ENCODE measurements around the gene AHRR.

Gene AHRR

DNA sequence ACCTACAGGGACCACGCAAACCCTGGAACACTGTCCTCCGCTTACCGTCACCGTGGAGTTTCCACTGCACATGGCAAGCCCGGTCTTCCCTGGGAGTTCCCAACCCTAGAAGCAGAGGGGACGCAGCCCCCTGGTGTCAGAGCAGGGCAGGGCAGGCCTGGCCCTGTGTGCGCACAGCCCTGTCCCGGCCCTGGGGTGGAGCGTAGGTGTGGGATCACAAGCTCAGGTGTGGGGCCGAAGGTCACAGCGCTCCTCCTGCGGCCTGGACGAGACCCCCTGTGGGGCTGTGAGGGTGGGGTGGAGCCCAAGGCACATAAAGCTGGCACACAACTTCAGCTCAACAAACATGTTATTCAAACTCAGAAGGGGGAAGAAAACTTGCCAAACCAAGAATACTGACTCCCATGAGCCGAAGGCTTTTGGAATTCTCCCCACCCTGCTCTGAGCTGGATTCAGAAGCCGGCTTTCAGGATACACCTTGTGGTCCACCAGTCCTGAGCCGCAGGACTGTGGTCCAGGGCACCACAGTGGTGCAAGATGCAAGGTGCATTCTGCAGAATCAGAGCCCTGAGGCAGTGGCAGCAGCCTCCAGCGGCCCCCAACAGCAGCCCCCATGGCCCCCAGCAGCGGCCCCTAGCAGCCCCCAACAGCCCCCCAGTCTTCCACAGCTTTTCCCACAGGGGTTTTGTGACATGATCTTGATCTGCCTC, 109.6 kb downstream of the AHRR start:
- no peak overlapping the region for H3K27ac Mint-ChIP-seq (ENCODE audit: low read depth)

DNA sequence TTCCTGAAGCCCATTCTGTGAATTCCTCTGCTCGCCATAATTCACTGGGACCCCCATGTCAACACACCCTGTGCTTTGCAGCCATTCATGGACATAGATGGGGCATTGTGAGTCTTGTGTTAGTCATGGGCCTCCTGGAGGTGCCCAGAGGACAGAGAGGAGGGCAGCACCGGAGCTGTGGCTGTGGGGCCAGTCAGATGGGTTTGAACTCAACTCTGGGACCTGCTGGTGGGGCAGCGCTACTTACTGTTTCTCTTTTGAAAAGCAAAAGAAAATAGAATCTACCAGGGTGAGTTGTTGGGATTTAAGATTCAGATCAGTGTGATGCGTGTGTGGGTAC, 110.2 kb downstream of the AHRR start:
- Mint-ChIP-seq H3K4me3 (no peak overlapping the region), H3K27ac (ENCODE audit: low read depth) (no peak overlapping the region), H3K4me1 (no peaks in the 10 kb centered on the region), H3K36me3 (ENCODE audit: insufficient read depth) (no peaks in the 10 kb centered on the region), H3K27me3 (peaks cover 51% of the 10 kb centered on the region), H3K9me3 (no peaks in the 10 kb centered on the region)
- ATAC-seq (replicated peaks; ENCODE audit: extremely low read depth, poor library complexity, severe bottlenecking) (no peak), DNase-seq (ENCODE audit: low spot score in 2 of 2) (no peak)

More for the DNA sequence above, 109.6 kb downstream of the AHRR start:
- ATAC-seq (replicated peaks; ENCODE audit: extremely low read depth, poor library complexity, severe bottlenecking) (no peak), DNase-seq (ENCODE audit: low spot score in 2 of 2) (no peak)
- H3K36me3 Mint-ChIP-seq (ENCODE audit: insufficient read depth), result no peaks in the 10 kb centered on the region
- peaks cover 45% of the 10 kb centered on the region for H3K27me3 Mint-ChIP-seq
- H3K4me3 Mint-ChIP-seq, result no peak overlapping the region
- no peaks in the 10 kb centered on the region for H3K4me1 Mint-ChIP-seq
- H3K9me3 Mint-ChIP-seq, result no peaks in the 10 kb centered on the region

DNA sequence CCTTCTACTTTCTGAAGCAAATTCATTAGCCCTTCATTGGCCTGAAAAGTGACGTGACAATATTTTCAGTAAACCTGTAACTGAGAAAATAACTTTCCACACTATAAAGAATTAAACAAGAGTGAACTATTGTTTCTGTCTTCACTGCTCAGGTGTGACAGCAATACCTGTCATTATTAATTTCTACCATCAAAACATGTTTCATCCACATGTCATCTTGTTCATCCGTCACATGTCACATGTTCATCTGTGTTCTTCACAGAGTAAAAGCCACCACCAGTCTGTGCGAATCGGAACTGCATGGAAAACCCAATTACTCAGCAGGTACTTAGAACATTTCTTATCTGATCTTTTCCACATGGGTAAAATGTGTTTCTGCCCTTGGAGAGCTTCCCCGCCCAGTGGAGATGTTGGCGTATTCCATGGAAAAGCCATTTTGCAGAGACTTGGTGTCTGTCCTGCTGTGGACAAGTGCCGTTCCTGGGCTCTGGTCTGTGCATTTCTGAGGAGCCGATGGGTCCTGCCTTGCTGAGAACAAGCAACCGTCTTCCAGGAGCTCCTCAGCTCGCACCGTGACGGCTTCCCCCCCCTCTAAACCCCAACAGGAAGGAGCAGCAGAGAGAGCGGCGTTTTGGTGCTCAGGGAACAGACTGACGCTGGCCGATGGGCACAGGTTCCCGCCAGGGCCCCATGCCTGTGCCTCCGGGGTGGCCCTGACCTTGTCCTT, 110.8 kb downstream of the AHRR start:
- ATAC-seq (replicated peaks; ENCODE audit: extremely low read depth, poor library complexity, severe bottlenecking) (no peak), DNase-seq (ENCODE audit: low spot score in 2 of 2) (no peak)
- no peaks in the 10 kb centered on the region for H3K36me3 Mint-ChIP-seq (ENCODE audit: insufficient read depth)

DNA sequence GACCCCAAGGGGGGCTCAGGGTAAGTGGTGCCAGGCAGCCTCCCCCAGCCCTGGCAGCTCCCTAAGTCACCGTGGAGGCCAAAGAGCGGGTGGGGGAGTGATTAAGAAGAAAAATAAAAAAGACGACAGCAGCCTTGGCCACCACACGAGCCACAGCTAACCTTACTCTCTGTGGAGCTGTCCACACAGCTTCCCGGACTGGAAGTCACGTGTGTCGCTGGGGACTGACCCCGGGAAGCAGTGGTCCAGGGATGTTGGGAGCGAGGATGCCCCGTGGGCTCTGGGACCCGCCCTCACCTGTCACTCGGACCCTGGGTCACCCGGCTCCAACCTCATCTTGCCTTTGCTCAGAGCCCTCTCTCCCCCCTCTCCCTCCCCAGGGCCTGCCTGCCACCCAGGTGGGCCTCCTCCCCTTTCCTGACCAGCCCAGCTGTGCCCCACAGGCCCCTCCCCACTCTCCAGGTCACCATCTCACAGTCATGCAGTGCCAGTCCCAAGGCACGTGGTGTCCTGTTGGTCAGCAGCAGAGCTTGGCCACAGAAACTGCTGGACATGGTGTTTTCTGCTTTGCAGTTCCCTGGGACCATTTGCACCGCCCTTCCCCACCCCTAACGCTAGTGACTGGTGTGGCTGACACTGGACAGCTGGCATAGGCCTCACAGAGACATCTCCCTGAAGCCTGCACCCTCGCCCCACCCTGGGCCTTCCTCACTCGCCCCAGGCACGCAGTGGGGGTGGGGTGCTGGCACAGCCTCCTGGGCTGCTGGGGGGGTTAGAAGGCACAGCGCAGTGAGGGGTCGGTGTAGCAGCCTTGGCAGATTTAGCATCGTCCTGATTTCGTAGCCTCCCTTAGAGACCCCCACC, 111.6 kb downstream of the AHRR start:
- Mint-ChIP-seq H3K27me3 (peaks cover 55% of the 10 kb centered on the region), H3K4me1 (no peaks in the 10 kb centered on the region), H3K36me3 (ENCODE audit: insufficient read depth) (no peaks in the 10 kb centered on the region), H3K27ac (ENCODE audit: low read depth) (no peak overlapping the region), H3K9me3 (no peaks in the 10 kb centered on the region), H3K4me3 (no peak overlapping the region)
- DNase-seq (ENCODE audit: low spot score in 2 of 2) (no peak), ATAC-seq (replicated peaks; ENCODE audit: extremely low read depth, poor library complexity, severe bottlenecking) (no peak)

More for the DNA sequence above, 110.8 kb downstream of the AHRR start:
- Mint-ChIP-seq H3K27ac (ENCODE audit: low read depth) (no peak overlapping the region), H3K27me3 (peaks cover 55% of the 10 kb centered on the region), H3K4me3 (no peak overlapping the region), H3K9me3 (no peaks in the 10 kb centered on the region), H3K4me1 (no peaks in the 10 kb centered on the region)

DNA sequence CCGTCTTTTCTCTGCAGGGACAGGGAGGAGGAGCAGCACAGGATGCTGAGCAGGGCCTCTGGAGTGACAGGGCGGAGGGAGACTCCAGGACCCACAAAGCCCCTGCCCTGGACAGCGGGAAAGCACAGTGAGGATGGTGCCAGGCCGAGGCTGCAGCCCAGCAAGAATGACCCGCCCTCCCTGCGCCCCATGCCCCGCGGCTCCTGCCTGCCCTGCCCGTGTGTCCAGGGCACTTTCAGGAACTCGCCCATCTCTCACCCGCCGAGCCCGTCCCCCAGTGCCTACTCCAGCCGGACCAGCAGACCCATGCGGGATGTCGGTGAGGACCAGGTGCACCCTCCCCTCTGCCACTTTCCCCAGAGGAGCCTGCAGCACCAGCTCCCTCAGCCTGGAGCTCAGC, 112.3 kb downstream of the AHRR start:
- ATAC-seq (replicated peaks; ENCODE audit: extremely low read depth, poor library complexity, severe bottlenecking) (no peak), DNase-seq (ENCODE audit: low spot score in 2 of 2) (no peak)
- no peaks in the 10 kb centered on the region for H3K9me3 Mint-ChIP-seq
- H3K27me3 Mint-ChIP-seq, result peaks cover 55% of the 10 kb centered on the region
- no peaks in the 10 kb centered on the region for H3K36me3 Mint-ChIP-seq (ENCODE audit: insufficient read depth)
- no peak overlapping the region for H3K27ac Mint-ChIP-seq (ENCODE audit: low read depth)
- H3K4me1 Mint-ChIP-seq, result no peaks in the 10 kb centered on the region
- H3K4me3 Mint-ChIP-seq, result no peak overlapping the region

DNA sequence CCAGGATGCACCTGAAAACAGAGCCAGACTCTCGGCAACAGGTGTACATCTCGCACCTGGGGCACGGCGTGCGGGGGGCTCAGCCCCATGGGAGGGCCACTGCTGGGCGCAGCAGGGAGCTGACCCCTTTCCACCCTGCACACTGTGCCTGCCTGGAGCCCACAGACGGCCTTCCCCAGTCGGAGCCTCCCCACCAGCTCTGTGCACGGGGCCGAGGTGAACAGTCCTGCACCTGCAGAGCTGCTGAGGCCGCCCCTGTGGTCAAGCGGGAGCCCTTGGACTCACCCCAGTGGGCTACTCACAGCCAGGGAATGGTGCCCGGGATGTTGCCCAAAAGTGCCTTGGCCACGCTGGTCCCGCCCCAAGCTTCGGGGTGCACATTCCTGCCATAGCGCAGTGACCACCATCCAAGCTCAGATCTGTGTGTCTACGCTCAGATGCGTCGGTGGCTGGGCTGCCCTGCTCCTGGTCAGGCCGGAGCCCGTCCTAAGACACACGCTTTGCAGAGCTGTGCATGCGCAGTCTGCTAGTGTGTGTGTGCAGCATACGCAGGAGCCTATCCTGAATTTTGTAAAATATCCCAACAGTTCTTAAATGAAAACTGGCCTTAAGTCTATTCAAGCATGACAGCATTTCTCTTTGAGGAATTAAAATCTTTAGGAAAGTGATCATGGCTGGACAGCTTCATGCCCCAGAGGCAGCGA, 113.1 kb downstream of the AHRR start:
- no peak for ATAC-seq (replicated peaks; ENCODE audit: extremely low read depth, poor library complexity, severe bottlenecking)

DNA sequence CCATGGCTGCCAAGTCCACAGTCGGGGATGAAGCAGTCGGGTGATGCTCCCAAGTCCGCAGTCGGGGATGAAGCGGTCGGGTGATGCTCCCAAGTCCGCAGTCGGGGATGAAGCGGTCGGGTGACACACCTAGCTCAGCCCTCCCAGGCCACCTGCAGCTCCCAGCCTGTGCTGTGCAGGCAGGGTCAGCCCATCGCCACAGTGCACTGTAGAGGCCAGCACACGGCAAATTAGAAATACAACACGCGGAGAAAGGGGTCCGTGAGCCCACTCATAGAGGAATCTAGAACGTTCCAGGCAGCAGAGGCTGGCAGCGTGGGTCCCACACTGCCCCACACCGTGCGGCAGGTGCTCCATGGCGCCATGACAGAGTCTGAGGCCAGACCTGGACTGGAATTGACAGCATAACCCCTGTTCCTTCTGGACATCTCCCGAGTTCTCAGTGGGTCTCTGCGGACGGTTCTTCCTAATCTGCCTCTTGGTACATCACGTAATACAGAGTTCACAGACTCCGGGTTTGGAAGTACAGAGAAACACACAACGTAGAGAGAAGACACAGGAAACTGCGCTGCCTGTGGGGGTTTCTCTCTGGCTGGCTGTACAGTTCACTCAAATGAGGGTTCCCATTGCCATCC, 113.8 kb downstream of the AHRR start:
- no peak overlapping the region for H3K27ac Mint-ChIP-seq (ENCODE audit: low read depth)
- no peak for DNase-seq (ENCODE audit: low spot score in 2 of 2)

More for the DNA sequence above, 113.1 kb downstream of the AHRR start:
- Mint-ChIP-seq H3K9me3 (no peaks in the 10 kb centered on the region), H3K4me3 (no peak overlapping the region), H3K27me3 (peaks cover 55% of the 10 kb centered on the region), H3K4me1 (no peaks in the 10 kb centered on the region), H3K27ac (ENCODE audit: low read depth) (no peak overlapping the region), H3K36me3 (ENCODE audit: insufficient read depth) (no peaks in the 10 kb centered on the region)
- DNase-seq (ENCODE audit: low spot score in 2 of 2), result no peak

DNA sequence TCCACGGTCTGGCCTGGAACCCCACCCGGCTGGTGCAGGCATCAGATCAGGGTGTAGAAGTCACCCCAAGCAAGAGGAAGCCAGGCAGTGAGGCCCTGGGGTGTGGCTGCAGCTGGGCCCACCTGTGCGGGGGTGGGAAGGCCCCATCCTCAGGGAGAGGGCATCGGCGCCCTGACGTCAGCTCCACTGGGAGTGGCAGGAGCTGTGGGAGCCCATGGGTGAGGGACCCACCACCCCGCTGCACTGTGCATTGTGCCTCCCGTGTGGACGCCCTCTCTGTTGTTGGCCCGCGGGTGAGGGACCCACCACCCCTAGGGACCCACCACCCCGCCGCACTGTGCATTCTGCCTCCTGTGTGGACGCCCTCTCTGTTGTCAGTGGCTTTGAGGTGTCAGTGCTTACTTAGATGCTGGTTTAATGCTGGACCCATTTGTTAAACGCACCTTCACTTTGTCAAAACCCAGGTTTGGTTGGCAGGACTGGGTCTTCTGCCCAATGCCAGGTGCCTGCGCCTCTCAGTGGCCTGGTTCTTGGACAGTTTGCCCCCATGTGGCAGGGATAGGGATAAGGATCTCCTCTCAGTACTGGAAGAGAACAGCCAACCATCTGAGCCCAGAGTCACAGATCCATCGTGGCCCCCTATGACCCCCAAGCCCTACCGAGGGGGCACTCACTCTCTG, 114.6 kb downstream of the AHRR start:
- DNase-seq (ENCODE audit: low spot score in 2 of 2) (no peak), ATAC-seq (replicated peaks; ENCODE audit: extremely low read depth, poor library complexity, severe bottlenecking) (no peak)
- Mint-ChIP-seq H3K4me3 (no peak overlapping the region), H3K27ac (ENCODE audit: low read depth) (no peak overlapping the region), H3K27me3 (peaks cover 47% of the 10 kb centered on the region), H3K9me3 (no peaks in the 10 kb centered on the region), H3K4me1 (no peaks in the 10 kb centered on the region), H3K36me3 (ENCODE audit: insufficient read depth) (no peaks in the 10 kb centered on the region)

More for the DNA sequence above, 113.8 kb downstream of the AHRR start:
- Mint-ChIP-seq H3K4me3 (no peak overlapping the region), H3K9me3 (no peaks in the 10 kb centered on the region), H3K4me1 (no peaks in the 10 kb centered on the region), H3K27me3 (peaks cover 48% of the 10 kb centered on the region), H3K36me3 (ENCODE audit: insufficient read depth) (no peaks in the 10 kb centered on the region)
- no peak for ATAC-seq (replicated peaks; ENCODE audit: extremely low read depth, poor library complexity, severe bottlenecking)

DNA sequence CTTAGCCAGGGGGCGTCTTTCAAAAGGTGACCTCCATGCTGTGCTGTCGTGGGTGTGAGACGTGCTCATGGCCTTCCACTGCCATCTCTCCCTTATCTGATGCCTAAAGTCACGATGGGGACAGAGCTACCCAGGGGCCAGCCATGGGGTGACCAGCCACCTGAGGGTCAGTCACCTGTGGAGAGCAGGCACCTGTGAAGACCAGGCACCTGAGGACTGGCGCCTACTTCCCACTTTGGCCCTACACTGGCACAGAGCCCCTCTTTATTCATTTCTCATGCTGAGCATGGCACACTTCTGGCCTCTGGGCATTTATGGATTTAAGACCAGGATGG, 115.1 kb downstream of the AHRR start:
- no peak overlapping the region for H3K4me3 Mint-ChIP-seq
- no peaks in the 10 kb centered on the region for H3K4me1 Mint-ChIP-seq
- H3K36me3 Mint-ChIP-seq (ENCODE audit: insufficient read depth), result no peaks in the 10 kb centered on the region
- no peak overlapping the region for H3K27ac Mint-ChIP-seq (ENCODE audit: low read depth)
- no peak for DNase-seq (ENCODE audit: low spot score in 2 of 2)
- ATAC-seq (replicated peaks; ENCODE audit: extremely low read depth, poor library complexity, severe bottlenecking), result no peak
- H3K27me3 Mint-ChIP-seq, result peaks cover 43% of the 10 kb centered on the region
- no peaks in the 10 kb centered on the region for H3K9me3 Mint-ChIP-seq

DNA sequence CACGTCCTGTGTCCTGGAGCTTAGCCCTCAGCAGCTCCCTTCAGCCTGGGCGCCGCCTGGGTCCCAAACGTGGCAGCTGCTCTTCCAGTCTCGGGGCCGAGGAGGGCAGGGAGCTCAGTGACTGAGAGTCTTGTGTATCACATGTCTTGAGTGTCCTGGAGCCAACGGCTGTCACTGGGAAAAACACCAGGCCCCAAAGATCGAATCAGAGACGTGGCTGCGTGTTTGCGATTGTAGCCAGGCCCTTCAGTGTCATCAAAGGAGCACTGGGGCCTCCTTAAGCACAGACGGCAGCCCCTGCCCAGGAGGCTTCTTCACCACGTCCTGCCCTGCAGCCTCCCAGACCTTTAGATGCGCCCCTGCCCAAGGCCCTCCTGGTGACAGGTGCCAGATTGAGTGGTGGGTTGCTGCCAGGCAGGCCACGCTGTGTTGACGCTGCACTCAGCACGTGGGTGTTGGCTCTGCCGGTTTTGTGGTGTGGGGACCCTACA, 115.8 kb downstream of the AHRR start:
- Mint-ChIP-seq H3K9me3 (no peaks in the 10 kb centered on the region), H3K27ac (ENCODE audit: low read depth) (no peak overlapping the region), H3K4me1 (peaks cover 1% of the 10 kb centered on the region), H3K36me3 (ENCODE audit: insufficient read depth) (no peaks in the 10 kb centered on the region), H3K4me3 (no peak overlapping the region), H3K27me3 (peaks cover 36% of the 10 kb centered on the region)
- no peak for DNase-seq (ENCODE audit: low spot score in 2 of 2)
- no peak for ATAC-seq (replicated peaks; ENCODE audit: extremely low read depth, poor library complexity, severe bottlenecking)

DNA sequence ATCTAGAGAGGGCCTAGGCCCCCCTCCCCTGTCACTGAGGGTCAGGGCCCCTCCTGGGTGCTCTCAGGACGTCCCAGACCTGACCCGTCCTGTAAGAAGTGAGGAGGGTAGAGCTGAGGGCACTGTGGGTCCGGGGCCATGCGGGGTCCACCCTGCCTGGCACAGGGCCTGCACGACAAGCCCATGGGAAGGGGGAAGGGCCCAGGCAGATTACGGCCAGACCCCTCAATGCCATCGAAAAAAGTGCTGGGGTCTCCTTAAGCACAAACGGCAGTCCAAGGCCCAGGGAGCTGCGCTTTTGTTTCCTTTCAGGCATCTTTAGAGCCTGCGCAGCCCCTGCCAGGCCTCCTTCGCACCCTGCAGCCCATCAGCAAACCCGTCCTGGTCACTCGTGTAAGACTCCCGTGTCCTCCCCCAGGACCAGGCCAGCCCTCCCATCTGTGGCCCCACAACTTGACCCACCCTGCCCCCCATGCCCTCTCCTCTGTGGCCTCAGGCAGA, 117.0 kb downstream of the AHRR start:
- Mint-ChIP-seq H3K4me1 (peaks cover 5% of the 10 kb centered on the region), H3K9me3 (no peaks in the 10 kb centered on the region), H3K4me3 (no peak overlapping the region), H3K27ac (ENCODE audit: low read depth) (no peak overlapping the region), H3K36me3 (ENCODE audit: insufficient read depth) (peaks cover 3% of the 10 kb centered on the region), H3K27me3 (peaks cover 25% of the 10 kb centered on the region)
- no peak for ATAC-seq (replicated peaks; ENCODE audit: extremely low read depth, poor library complexity, severe bottlenecking)
- no peak for DNase-seq (ENCODE audit: low spot score in 2 of 2)
